ENCODE results near the gene CNTN2.

Gene CNTN2

DNA sequence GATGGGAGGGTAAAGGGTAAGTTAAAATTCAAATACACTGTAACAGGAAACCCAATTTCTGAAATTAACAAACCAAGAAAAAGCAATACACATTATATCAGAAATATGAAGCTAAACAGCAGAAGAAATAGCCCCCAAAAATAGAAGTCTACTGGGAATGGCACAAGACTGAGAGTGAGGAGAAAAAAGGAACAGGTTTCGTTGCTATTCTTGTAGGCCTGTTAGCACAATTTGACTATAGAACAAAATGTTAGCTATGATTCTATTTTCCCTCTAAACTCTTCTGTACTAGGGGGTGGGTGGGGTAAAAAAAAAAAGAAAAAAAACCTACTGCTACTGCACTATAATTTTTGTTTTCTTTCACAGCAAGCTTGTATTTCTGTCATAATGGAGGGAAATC lies 66.3 kb downstream of the CNTN2 start:
- DNase-seq (ENCODE audit: low read depth) = no peak
- no peak for TF ChIP-seq CTCF (conservative IDR thresholded peaks at IDR 0.05; ENCODE audit: low read length)
- no peak overlapping the region for H3K4me3 ChIP-seq (ENCODE audit: low read length)

DNA sequence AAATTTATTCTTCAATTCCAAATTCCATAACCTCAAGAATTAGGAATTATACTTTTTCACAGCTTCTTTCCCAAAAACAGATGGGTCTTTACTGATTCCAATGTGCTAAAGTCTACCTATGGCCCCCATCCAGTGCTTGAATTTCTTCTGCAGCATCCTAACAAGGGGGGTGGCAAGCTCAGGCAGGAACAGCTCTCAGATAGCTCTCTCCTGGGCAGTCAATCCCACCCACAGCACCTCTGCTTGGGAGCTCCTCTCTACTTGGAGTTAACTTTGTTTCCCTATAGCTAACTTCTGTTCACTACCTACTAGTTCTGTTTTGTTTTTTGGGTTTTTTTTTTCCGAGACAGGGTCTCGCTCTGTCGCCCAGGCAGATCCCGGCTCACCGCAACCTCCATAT lies 66.7 kb downstream of the CNTN2 start:
- no peak overlapping the region for H3K4me3 ChIP-seq (ENCODE audit: low read length)
- DNase-seq (ENCODE audit: low read depth) = no peak
- TF ChIP-seq CTCF (conservative IDR thresholded peaks at IDR 0.05; ENCODE audit: low read length) = no peak

GRCh38 chr1:205111354-205111753 lies 68.3 kb downstream of the CNTN2 start:
- no peak for DNase-seq (ENCODE audit: low read depth)
- TF ChIP-seq CTCF (conservative IDR thresholded peaks at IDR 0.05; ENCODE audit: low read length) = no peak
- H3K4me3 ChIP-seq (ENCODE audit: low read length) = no peak overlapping the region

DNA sequence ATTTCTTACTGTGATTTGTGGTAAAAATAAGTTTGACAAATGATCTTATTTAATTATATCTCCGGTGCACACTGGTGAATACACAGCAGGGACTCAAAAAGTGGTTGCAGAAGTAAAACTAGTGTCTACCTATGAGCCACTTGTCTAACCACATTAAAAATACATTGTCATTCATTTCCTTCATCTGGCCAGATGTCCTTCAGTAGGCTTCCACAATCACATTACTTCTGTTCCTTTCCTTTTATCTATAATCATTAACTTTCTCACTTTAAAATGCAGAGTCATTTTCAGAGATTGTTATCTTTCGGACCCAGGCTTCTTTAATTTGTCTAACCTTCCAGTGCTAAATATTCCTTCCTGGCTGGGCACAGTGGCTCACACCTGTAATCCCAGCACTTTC lies 75.7 kb downstream of the CNTN2 start:
- TF ChIP-seq CTCF (conservative IDR thresholded peaks at IDR 0.05; ENCODE audit: low read length) = no peak
- H3K4me3 ChIP-seq (ENCODE audit: low read length) = no peak overlapping the region
- no peak for DNase-seq (ENCODE audit: low read depth)

DNA sequence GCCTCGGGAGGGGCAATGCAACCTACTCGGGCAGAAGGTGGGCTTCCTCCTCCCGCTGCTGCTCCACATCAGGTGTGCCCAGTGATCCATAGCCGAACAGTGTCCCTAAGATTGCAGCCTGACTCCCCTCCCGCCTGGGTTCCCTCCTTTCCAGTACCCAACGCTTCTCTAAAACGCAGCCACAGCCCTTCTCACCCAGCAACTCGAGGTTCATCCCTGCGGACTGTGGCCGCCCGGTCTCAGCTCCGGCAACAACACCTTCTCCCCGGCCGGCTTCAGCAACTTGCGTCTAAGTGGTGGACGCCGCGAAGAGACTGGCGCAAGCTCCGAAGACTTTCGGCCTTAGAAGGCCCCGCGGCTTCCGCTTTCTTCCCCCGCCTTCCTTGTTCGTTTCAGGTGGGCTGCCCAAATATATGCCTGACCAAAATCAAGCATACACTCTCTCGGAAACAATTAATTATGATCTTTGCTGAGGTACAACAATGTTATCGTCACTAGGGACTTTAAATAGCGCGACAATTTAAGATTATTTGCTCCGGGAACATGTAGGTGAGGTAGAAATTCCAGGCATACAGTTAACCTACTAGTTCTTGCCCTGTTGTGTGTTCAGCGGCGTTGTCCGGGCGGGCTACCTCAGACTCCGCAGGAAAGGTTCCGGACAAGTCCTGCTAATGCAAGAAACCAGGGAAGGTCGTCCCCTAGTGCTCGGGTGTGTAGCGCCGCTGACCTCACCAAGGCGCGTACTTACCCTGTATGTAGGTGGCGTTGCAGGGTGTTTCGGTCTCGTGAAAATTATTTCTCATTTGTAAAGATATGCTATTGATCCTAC lies 78.9 kb downstream of the CNTN2 start, which contains the start of gene RBBP5:
Gene RBBP5, minus strand, starts transcription at position 319 of the 829 bp plus-strand sequence. Its CDS starts 105 bp downstream, at position 214.
- TF ChIP-seq CTCF (conservative IDR thresholded peaks at IDR 0.05; ENCODE audit: low read length) = peak; percentile 88
- peak; percentile 99 for DNase-seq (ENCODE audit: low read depth)
- peak within 1 kb of the TSS; percentile 98 for H3K4me3 ChIP-seq (ENCODE audit: low read length)

DNA sequence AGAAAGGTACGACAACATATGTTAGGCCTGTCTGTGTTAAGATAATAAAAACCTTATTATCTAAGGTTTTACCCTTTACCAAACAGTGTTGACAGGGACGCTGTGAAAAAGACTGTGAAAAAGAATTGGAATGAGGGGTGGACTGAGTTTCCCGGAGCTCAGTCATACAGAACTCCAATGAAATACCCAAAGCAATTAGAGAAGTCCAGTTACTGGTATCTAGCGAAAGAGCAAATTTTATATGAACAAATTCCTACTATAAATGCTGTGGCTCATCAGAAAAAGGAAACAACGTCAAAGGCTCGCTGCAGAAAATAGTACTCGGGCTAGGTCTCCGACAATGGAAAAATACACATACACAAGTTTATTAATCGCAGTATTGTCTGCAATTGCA lies 79.5 kb downstream of the CNTN2 start:
- H3K4me3 ChIP-seq (ENCODE audit: low read length) = peak overlapping the region; percentile 98
- TF ChIP-seq CTCF (conservative IDR thresholded peaks at IDR 0.05; ENCODE audit: low read length) = no peak
- DNase-seq (ENCODE audit: low read depth) = no peak

- no peak for TF ChIP-seq CTCF (conservative IDR thresholded peaks at IDR 0.05; ENCODE audit: low read length)
- no peak for DNase-seq (ENCODE audit: low read depth)
- no peak overlapping the region for H3K4me3 ChIP-seq (ENCODE audit: low read length)
These were observed 81.7 kb downstream of the CNTN2 start for GRCh38 chr1:205124726-205125125.

Data from AG10803 (cell line).